ENCODE data around the gene G6PD.

DNA sequence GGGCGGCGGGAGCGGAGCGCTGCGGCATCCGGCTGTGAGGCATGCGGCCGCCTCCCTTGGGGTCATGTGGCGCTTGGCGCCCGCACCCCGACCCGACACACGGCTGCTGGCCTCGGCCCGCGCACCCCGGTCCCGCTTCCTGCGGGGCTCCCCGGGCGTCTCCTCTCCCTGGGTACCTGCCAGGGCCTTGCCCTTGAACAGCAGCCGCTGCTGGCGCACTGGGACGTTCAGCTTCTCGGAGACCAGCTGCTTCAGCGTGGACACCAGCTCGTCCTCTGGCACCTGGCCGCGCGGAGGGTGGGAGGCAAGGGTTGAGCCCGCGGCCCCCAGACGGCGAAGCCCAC is 60.6 kb downstream of the G6PD start:
- TF ChIP-seq, protein P1, sequence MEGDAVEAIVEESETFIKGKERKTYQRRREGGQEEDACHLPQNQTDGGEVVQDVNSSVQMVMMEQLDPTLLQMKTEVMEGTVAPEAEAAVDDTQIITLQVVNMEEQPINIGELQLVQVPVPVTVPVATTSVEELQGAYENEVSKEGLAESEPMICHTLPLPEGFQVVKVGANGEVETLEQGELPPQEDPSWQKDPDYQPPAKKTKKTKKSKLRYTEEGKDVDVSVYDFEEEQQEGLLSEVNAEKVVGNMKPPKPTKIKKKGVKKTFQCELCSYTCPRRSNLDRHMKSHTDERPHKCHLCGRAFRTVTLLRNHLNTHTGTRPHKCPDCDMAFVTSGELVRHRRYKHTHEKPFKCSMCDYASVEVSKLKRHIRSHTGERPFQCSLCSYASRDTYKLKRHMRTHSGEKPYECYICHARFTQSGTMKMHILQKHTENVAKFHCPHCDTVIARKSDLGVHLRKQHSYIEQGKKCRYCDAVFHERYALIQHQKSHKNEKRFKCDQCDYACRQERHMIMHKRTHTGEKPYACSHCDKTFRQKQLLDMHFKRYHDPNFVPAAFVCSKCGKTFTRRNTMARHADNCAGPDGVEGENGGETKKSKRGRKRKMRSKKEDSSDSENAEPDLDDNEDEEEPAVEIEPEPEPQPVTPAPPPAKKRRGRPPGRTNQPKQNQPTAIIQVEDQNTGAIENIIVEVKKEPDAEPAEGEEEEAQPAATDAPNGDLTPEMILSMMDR (IDR thresholded peaks at IDR 0.05): no peak
- no peak for TF ChIP-seq POLR2A (IDR thresholded peaks at IDR 0.05)
